ENCODE data around the gene STX11.
"Not testable (repeated sequence)": the region's sequence is repeated elsewhere in the genome, so short reads cannot be mapped to it uniquely, and the experiment has no call there.

The STX11 gene

GRCh38 chr6:144177726-144178125, 27.4 kb downstream of the STX11 start:
- TF ChIP-seq CTCF (conservative IDR thresholded peaks at IDR 0.05; ENCODE audit: low read depth, low read length): no peak
- DNase-seq (ENCODE audit: low read depth): no peak
- H3K4me3 ChIP-seq (ENCODE audit: low read depth, low read length): no peak overlapping the region

GRCh38 chr6:144178323-144178722, 28.0 kb downstream of the STX11 start:
- no peak overlapping the region for H3K4me3 ChIP-seq (ENCODE audit: low read depth, low read length)
- no peak for TF ChIP-seq CTCF (conservative IDR thresholded peaks at IDR 0.05; ENCODE audit: low read depth, low read length)
- no peak for DNase-seq (ENCODE audit: low read depth)

- H3K4me3 ChIP-seq (ENCODE audit: low read depth, low read length): no peak overlapping the region
- no peak for DNase-seq (ENCODE audit: low read depth)
- no peak for TF ChIP-seq CTCF (conservative IDR thresholded peaks at IDR 0.05; ENCODE audit: low read depth, low read length)
These were observed 28.9 kb downstream of the STX11 start for GRCh38 chr6:144179237-144179636.

GRCh38 chr6:144179828-144180227, 29.5 kb downstream of the STX11 start:
- H3K4me3 ChIP-seq (ENCODE audit: low read depth, low read length): no peak overlapping the region
- TF ChIP-seq CTCF (conservative IDR thresholded peaks at IDR 0.05; ENCODE audit: low read depth, low read length): no peak
- DNase-seq (ENCODE audit: low read depth): no peak

DNA sequence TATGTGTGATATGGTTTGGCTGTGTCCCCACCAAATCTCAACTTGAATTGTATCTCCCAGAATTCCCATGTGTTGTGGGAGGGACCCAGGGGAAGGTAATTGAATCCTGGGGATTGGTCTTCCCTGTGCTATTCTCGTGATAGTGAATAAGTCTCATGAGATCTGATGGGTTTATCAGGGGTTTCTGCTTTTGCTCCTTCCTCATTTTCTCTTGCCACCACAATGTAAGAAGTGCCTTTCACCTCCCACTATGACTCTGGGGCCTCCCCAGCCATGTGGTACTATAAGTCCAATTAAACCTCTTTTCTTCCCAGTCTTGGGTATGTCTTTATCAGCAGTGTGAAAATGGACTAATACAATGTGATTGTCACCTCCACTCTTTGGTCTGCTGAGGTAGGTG, 30.0 kb downstream of the STX11 start:
- DNase-seq (ENCODE audit: low read depth); H3K4me3 ChIP-seq (ENCODE audit: low read depth, low read length): not testable (repeated sequence)

- no peak for DNase-seq (ENCODE audit: low read depth)
- no peak overlapping the region for H3K4me3 ChIP-seq (ENCODE audit: low read depth, low read length)
- no peak for TF ChIP-seq CTCF (conservative IDR thresholded peaks at IDR 0.05; ENCODE audit: low read depth, low read length)
These were observed 31.3 kb downstream of the STX11 start for GRCh38 chr6:144181639-144182038.

GRCh38 chr6:144184186-144184585, 33.9 kb downstream of the STX11 start:
- not testable (repeated sequence) for H3K4me3 ChIP-seq (ENCODE audit: low read depth, low read length); DNase-seq (ENCODE audit: low read depth)

- no peak overlapping the region for H3K4me3 ChIP-seq (ENCODE audit: low read depth, low read length)
- TF ChIP-seq CTCF (conservative IDR thresholded peaks at IDR 0.05; ENCODE audit: low read depth, low read length): no peak
- no peak for DNase-seq (ENCODE audit: low read depth)
These were observed 35.0 kb downstream of the STX11 start for GRCh38 chr6:144185133-144185836.

Data from choroid plexus epithelial cell (primary cell).